Activated naive CD8-positive, alpha-beta T cell treated with anti-CD3 and anti-CD28 coated beads, Interleukin-2, amount 50 U/mL, for 16 hours (primary cell): Measurements from ENCODE around the gene TMEM139.
A peak's percentile ranks its signal among the peaks of the same experiment; 100 is the strongest.
"Not testable (repeated sequence)": the region's sequence is repeated elsewhere in the genome, so short reads cannot be mapped to it uniquely, and the experiment has no call there.

Source experiments
- DNase-seq: peaks from one replicate; pipeline ENCODE4 v3.0.0-alpha.2; 2020; ENCODE audit warnings: low read depth, low spot score

Gene TMEM139

GRCh38 chr7:143288836-143289235 lies 4.1 kb downstream of the TMEM139 start:
- DNase-seq: no peak

GRCh38 chr7:143289421-143289820 lies 4.7 kb downstream of the TMEM139 start:
- no peak for DNase-seq

- DNase-seq: not testable (repeated sequence)
Observed at GRCh38 chr7:143289888-143290287, 5.1 kb downstream of the TMEM139 start.

- DNase-seq: no peak
Observed at GRCh38 chr7:143290293-143290692, 5.5 kb downstream of the TMEM139 start.

GRCh38 chr7:143292876-143293275 lies 8.1 kb downstream of the TMEM139 start:
- no peak for DNase-seq

GRCh38 chr7:143295870-143296269 lies 11.1 kb downstream of the TMEM139 start:
- DNase-seq: no peak

- no peak for DNase-seq
Observed at GRCh38 chr7:143296686-143297085, 11.9 kb downstream of the TMEM139 start.

- DNase-seq: no peak
Observed at GRCh38 chr7:143299346-143299745, 14.6 kb downstream of the TMEM139 start.

GRCh38 chr7:143299840-143300239 lies 15.1 kb downstream of the TMEM139 start:
- DNase-seq: peak; percentile 21

- DNase-seq: no peak
Observed at GRCh38 chr7:143300959-143301935, 16.5 kb downstream of the TMEM139 start.

GRCh38 chr7:143303733-143304132 lies 19.0 kb downstream of the TMEM139 start:
- DNase-seq: no peak

GRCh38 chr7:143304938-143305337 lies 20.2 kb downstream of the TMEM139 start:
- no peak for DNase-seq

GRCh38 chr7:143305423-143306070 lies 20.8 kb downstream of the TMEM139 start:
- peak; percentile 19 for DNase-seq

GRCh38 chr7:143308632-143309031 lies 23.9 kb downstream of the TMEM139 start:
- DNase-seq: no peak

- DNase-seq: no peak
Observed at GRCh38 chr7:143314127-143314526, 29.4 kb downstream of the TMEM139 start.

- DNase-seq: no peak
Observed at GRCh38 chr7:143315776-143316175, 31.0 kb downstream of the TMEM139 start, which contains the start of gene CLCN1. Gene CLCN1 (plus strand): TSS chr7:143316111. CDS start chr7:143316213, 102 bp downstream.

GRCh38 chr7:143316492-143316891 lies 31.7 kb downstream of the TMEM139 start:
- no peak for DNase-seq

GRCh38 chr7:143318661-143319060 lies 33.9 kb downstream of the TMEM139 start:
- no peak for DNase-seq

- no peak for DNase-seq
Observed at GRCh38 chr7:143320620-143321019, 35.9 kb downstream of the TMEM139 start.

- DNase-seq: no peak
Observed at GRCh38 chr7:143321242-143321641, 36.5 kb downstream of the TMEM139 start.

- DNase-seq: no peak
Observed at GRCh38 chr7:143321734-143322133, 37.0 kb downstream of the TMEM139 start.

- DNase-seq: no peak
Observed at GRCh38 chr7:143322760-143323633, 38.2 kb downstream of the TMEM139 start.
